Measurements from ENCODE around the gene ZC3H10.

DNA sequence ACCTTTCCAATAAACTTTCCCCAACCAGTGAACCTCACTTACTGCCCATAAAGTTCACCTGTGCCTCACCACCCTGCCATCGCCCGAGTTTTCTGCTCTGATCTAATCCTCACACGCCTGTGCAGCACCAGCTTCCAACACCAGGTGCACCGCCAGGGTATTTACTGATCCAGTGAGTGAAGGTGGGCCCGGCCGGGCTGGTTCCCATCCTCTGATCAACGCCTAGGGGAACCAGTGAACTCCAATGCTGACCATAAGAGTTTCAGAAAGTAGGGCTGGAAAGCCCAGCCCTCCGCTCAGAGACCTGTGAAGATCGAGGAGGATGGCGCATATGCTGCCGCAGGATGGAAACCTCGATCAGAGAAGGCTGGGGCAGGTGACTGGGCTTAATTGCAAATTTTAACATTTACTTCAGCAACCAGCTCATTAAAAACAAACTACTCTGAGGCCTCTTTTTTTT, 33.6 kb downstream of the ZC3H10 start:
- TF ChIP-seq, protein P1, sequence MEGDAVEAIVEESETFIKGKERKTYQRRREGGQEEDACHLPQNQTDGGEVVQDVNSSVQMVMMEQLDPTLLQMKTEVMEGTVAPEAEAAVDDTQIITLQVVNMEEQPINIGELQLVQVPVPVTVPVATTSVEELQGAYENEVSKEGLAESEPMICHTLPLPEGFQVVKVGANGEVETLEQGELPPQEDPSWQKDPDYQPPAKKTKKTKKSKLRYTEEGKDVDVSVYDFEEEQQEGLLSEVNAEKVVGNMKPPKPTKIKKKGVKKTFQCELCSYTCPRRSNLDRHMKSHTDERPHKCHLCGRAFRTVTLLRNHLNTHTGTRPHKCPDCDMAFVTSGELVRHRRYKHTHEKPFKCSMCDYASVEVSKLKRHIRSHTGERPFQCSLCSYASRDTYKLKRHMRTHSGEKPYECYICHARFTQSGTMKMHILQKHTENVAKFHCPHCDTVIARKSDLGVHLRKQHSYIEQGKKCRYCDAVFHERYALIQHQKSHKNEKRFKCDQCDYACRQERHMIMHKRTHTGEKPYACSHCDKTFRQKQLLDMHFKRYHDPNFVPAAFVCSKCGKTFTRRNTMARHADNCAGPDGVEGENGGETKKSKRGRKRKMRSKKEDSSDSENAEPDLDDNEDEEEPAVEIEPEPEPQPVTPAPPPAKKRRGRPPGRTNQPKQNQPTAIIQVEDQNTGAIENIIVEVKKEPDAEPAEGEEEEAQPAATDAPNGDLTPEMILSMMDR (IDR thresholded peaks at IDR 0.05) = peak; percentile 38 to 55
- TF ChIP-seq POLR2A (IDR thresholded peaks at IDR 0.05) (no peak), EP300 (IDR thresholded peaks at IDR 0.05) (no peak)

Measured in suprapubic skin (tissue), 3 donors.